NCI-H526 treated with DMSO at 0.1 percent for 48 hours (cell line): Measurements from ENCODE around the gene ELAC2.
"Not testable (repeated sequence)": the region's sequence is repeated elsewhere in the genome, so short reads cannot be mapped to it uniquely, and the experiment has no call there.

Experiments used
- DNase-seq: peaks from one replicate; lab custom pipeline; 2025; lab: John Stamatoyannopoulos, UW

ELAC2 gene

GRCh38 chr17:12990041-12990808 is 27.6 kb downstream of the ELAC2 start:
- no peak for DNase-seq

DNA sequence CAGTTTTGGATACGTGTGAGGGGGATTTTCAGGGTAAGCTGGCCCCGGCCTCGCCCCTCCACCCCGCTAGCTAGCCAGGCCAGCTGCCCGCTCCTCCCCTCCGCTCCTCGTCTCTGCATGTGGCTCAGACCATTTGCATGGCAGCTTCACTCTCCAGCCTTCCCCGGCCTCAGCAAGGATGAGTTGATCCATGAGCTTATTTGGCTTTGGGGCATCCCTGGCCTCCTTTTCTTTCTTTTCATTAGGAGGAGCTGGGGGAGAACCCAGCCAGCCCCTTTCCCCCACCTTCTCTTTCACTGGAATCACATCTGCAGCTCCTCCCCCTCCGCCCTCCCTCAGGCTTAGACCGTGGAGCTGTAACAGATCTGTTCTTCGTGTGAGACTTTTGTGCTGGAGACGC is 30.7 kb downstream of the ELAC2 start:
- peak; percentile 27 for DNase-seq

- DNase-seq: peak; percentile 3
These were observed 32.2 kb downstream of the ELAC2 start for GRCh38 chr17:12985431-12986293.

DNA sequence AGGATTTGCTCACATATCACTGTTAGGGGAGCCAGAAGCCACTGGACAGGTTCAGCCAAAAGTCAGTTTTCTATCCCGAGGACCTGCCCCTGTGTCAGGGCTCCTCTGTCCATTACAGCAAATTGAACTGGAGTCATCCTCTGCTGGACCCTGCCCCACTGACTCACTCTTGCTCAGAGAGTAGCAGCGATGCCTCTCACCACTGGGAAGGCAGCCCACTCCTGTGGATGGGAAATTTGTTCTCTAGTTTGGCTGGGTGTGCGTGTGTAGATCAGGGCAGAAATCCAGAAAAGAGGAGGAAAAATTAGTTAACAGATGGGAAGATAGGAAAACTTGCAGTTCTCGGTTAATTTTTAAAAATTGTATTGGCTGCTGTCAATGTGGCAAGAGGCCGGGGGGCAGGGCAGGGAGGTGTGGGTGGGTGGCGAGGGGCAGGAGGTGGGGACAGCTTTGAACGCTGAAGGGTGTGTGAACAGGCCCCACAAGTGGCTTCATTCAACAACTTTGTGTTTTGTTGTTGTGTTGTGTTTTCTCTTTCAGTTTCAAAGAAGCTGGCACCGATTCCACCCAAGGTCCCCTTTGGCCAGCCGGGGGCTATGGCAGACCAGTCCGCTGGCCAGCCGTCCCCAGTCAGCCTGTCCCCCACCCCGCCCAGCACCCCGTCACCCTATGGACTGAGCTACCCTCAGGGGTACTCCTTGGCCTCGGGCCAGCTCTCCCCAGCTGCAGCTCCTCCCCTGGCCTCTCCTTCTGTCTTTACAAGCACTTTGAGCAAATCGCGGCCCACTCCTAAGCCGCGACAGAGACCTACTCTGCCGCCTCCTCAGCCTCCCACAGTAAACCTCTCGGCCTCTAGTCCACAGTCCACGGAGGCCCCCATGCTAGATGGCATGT is 33.6 kb downstream of the ELAC2 start:
- DNase-seq: no peak

GRCh38 chr17:12982224-12982623 is 35.6 kb downstream of the ELAC2 start:
- DNase-seq: no peak

DNA sequence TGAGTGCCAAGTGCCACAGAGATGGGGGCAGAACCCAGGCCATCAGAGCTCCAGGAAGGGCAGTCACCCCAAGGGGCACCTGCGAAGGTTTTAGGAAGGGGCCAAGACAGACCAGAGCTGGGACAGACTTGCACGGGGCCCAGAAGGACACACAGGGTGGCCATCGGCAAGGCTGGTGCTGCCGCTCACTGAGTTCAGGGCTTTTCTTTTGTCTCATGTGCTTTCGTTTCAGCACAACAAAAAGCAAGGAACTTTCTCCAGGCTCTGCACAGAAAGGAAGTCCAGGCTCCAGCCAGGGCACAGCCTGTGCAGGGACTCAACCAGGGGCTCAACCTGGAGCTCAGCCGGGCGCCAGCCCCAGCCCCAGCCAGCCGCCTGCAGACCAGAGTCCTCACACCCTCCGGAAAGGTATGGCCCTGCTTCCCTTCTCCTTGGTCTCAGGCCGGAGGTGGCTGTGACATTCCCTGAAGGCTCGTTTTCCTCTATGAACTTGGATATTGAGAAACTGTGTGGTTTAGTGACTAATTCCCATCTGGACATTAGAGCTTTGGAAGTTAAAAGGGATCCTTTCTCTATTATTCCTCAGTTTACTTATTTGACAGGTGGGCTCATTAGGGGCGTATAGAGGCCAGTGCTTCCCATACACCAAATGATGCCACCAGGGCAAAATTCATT is 37.9 kb downstream of the ELAC2 start:
- no peak for DNase-seq

DNA sequence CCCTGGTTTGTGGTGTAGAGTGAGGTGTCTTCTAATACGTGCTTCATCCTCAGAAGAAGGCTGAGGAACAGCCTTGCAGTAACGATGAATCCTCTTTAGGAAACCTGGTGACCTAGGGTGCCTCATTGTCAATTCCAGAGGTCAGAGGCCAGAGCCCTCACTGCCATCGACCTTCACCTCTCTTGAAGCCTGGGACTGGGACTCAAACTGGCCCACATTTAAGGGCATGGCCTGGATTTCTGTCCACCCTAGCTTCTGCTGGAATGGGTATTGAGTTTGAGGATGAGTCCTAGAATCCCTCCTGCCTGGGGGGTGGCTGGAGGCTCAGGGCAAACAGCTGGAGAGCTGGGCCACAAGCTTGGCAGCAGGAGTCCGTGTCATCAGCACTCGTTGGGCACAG is 38.6 kb downstream of the ELAC2 start:
- no peak for DNase-seq

DNA sequence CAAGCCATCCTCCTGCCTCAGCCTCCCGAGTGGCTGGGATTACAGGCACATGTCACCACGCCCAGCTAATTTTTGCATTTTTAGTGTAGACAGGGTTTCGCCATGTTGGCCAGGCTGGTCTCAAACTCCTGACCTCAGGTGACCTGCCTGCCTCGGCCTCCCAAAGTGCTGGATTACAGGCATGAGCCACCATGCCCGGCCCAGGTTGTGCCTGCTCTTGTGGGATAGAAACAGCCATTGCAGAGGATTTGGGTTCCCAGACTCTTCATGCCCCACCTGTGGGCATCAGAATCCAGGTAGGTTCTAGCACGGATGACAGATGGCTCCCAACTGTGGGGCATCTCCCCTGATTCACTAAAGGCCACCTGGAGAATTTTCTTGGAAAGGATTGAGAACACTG is 39.0 kb downstream of the ELAC2 start:
- not testable (repeated sequence) for DNase-seq

GRCh38 chr17:12977008-12977751 is 40.6 kb downstream of the ELAC2 start:
- no peak for DNase-seq

DNA sequence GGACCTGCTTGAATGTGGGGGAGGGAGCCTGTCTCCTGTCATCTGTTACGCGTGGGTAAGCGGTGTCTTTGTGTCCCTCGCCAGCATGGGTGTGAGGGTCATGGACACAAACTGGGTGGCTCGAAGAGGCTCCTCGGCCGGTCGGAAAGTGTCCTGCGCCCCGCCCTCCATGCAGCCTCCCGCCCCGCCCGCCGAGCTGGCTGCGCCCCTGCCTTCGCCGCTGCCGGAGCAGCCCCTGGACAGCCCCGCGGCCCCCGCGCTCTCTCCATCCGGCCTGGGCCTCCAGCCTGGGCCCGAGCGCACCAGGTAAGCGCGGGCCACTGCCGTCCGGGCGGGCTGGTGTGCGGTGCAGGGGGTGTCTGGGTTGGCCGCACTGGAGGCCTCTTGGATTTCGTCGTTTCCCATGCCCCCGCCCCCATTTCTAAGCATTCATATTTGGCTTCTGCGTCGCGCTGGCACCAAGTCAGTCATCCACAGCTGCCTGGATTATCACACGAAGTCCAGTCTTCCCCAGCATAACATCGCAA is 43.8 kb downstream of the ELAC2 start:
- no peak for DNase-seq

DNA sequence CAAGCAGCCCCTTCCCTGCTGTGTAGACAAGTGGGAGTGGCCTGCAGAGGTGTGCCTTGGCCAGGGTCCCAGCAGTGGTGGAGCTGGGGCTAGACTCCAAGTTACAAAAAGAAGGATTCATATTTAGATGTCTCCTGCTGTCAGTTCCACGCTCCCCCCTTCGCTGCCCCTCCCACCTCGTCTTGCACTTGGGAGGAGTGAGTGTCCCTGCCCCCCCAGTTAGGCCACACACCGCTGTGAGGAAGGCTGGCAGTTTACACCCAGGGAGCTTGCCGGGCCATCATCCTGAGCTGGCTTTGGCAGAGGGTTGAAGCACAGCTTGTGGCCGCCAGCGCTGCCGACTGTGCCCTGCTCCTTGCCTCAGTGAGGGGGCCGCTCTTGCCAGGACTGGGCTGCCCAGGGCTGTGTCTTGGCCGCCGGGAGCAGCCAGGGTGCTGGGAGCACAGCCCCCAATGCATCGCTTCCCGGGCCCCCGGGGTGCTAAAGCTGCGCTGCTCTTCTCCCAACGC is 44.3 kb downstream of the ELAC2 start:
- DNase-seq: no peak

DNA sequence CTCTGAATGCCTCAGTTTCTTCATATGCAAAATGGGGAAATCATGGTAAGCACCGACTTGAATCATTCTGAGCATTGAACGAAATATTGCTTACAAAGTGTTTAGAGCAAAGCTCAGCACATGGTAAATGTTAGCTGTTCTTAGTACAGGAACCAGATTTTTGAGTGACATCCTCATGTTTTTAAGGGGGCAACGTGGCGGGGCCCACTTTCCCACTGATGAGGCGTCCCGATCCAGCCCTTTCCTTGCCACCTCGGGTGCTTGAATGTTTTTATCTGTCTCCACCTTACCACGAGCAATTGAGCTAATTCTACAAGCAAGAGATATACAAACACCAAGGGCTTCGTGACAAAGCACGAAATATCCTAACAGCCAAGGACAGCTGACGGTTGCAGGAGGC is 49.9 kb downstream of the ELAC2 start:
- no peak for DNase-seq

GRCh38 chr17:12966413-12966812 is 51.4 kb downstream of the ELAC2 start:
- no peak for DNase-seq

GRCh38 chr17:12965988-12966387 is 51.8 kb downstream of the ELAC2 start:
- no peak for DNase-seq

DNA sequence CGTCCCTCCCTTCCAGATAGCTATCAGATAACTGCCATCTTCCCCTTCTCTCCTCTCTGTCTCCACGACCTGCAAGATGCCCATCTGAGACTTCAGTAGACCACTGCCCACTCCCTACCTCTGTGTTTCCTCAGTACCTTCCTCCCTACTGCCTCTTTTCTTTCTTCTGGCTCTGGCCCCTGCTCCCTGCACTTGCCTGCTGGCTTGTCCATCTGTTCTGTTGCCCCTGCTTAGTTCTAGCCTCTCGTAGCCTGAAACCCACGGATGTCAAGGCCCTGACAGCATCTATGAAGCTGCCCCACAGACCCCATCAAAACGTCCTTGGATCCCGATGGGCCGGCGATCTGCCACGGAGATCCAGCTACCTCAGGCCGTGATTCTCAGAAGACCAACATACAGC is 53.0 kb downstream of the ELAC2 start:
- no peak for DNase-seq

GRCh38 chr17:12964162-12964561 is 53.7 kb downstream of the ELAC2 start:
- no peak for DNase-seq

GRCh38 chr17:12963505-12963904 is 54.3 kb downstream of the ELAC2 start:
- DNase-seq: no peak

DNA sequence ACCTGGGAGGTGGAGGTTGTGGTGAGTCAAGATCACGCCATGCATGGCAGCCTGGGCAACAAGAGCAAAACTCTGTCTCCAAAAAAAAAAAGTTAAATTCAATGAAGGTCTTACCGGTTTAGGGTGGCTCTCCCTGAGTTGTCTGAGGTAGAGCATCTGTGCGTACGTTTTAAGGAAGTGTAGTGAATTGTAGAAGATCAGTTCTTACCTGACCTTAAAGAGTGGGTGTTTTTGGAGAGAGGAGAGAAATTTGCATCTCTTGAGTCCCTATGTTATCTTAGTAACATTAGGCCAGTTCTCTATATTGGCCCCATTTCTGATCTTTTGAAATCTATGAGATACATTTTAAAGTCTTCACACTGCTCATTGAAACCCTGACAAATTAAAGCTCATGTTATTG is 56.2 kb downstream of the ELAC2 start:
- no peak for DNase-seq

- DNase-seq: no peak
These were observed 58.4 kb downstream of the ELAC2 start for GRCh38 chr17:12959441-12959840.

GRCh38 chr17:12958786-12959185 is 59.0 kb downstream of the ELAC2 start:
- DNase-seq: no peak

- DNase-seq: no peak
These were observed 62.3 kb downstream of the ELAC2 start for GRCh38 chr17:12955521-12955920.
